Adipose tissue (tissue), 3 donors: Measurements from ENCODE around the gene GRB10. TPM values are rescaled to one million over a fixed set of nuclear protein-coding genes. Genes with fewer than 3 reads are reported as not detected.
"Not testable (repeated sequence)": the region's sequence is repeated elsewhere in the genome, so short reads cannot be mapped to it uniquely, and the experiment has no call there.

ENCODE experiments used
- H3K27ac ChIP-seq: one replicate; pipeline ENCODE4 v1.5.1; 2013; ENCODE audit warnings: low read depth, low read length
- WGBS, 3 donors: extraction: QIAGEN DNeasy Blood & Tissue Kit; methylation state at CpG; one replicate each; pipeline ENCODE4 v1.1.7; 2013; 5-methylcytosine and 5-hydroxymethylcytosine counted together
- polyA plus RNA-seq, 3 donors: library from polyadenylated mRNA; stranded (reverse); fragments of 200-250 nt; gene quantifications; one replicate each; pipeline ENCODE4 v1.2.3, GENCODE V29; 2013
- donor health status: healthy with polysubstance abuse.
- donor health status: Bipolar disorder and iron deficiency.
- donor health status: healthy.

The GRB10 gene
- polyA plus RNA-seq, 3 donors, result 25.6 to 61.6 (median 26.1) TPM

- 54 to 89% (median 88%) methylated on average over 12 of the region's 12 CpGs for WGBS, 3 donors
- H3K27ac ChIP-seq, result no peak overlapping the region
Measured at GRCh38 chr7:50783801-50784507, 1.3 kb upstream of the GRB10 start.

- H3K27ac ChIP-seq, result no peak overlapping the region
- 37 to 65% (median 63%) methylated on average over 7 of the region's 7 CpGs for WGBS, 3 donors
Measured at GRCh38 chr7:50783303-50783702, 607 bp upstream of the GRB10 start.

GRCh38 chr7:50781381-50782293 lies 1.1 kb downstream of the GRB10 start:
- WGBS, 3 donors, result 33 to 62% (median 58%) methylated on average over 42 to 49 of the region's 49 CpGs
- no peak overlapping the region for H3K27ac ChIP-seq

GRCh38 chr7:50780436-50780835 lies 2.3 kb downstream of the GRB10 start:
- WGBS, 3 donors, result 56 to 100% (median 93%) methylated on average over 3 of the region's 3 CpGs
- H3K27ac ChIP-seq, result no peak overlapping the region

GRCh38 chr7:50779427-50779826 lies 3.3 kb downstream of the GRB10 start:
- H3K27ac ChIP-seq, result no peak overlapping the region
- WGBS, 3 donors, result 55 to 98% (median 94%) methylated on average over 3 of the region's 3 CpGs

GRCh38 chr7:50778189-50778588 lies 4.5 kb downstream of the GRB10 start:
- H3K27ac ChIP-seq, result no peak overlapping the region

- H3K27ac ChIP-seq, result no peak overlapping the region
- WGBS, 3 donors, result 27 to 75% (median 65%) methylated on average over 1 of the region's 1 CpG
Measured at GRCh38 chr7:50775836-50776235, 6.9 kb downstream of the GRB10 start.

- H3K27ac ChIP-seq, result no peak overlapping the region
- 42 to 93% (median 90%) methylated on average over 3 of the region's 3 CpGs for WGBS, 3 donors
Measured at GRCh38 chr7:50775231-50775630, 7.5 kb downstream of the GRB10 start.

GRCh38 chr7:50774319-50774718 lies 8.4 kb downstream of the GRB10 start:
- 88 to 95% (median 89%) methylated on average over 1 of the region's 1 CpG for WGBS, 3 donors
- no peak overlapping the region for H3K27ac ChIP-seq

- WGBS, 3 donors, result 47 to 70% (median 65%) methylated on average over 2 of the region's 4 CpGs
- H3K27ac ChIP-seq, result not testable (repeated sequence)
Measured at GRCh38 chr7:50773071-50773470, 9.6 kb downstream of the GRB10 start.

GRCh38 chr7:50771120-50772002 lies 11.3 kb downstream of the GRB10 start:
- no peak overlapping the region for H3K27ac ChIP-seq
- 33 to 85% (median 75%) methylated on average over 9 of the region's 9 CpGs for WGBS, 3 donors

GRCh38 chr7:50768485-50769474 lies 13.9 kb downstream of the GRB10 start:
- 68 to 86% (median 80%) methylated on average over 10 of the region's 10 CpGs for WGBS, 3 donors
- H3K27ac ChIP-seq, result no peak overlapping the region

- H3K27ac ChIP-seq, result no peak overlapping the region
- 43 to 50% (median 47%) methylated on average over 2 of the region's 2 CpGs for WGBS, 3 donors
Measured at GRCh38 chr7:50766849-50767207, 15.9 kb downstream of the GRB10 start.

- H3K27ac ChIP-seq, result no peak overlapping the region
- 51 to 60% (median 59%) methylated on average over 5 of the region's 5 CpGs for whole genome bisulfite sequencing, 3 donors
Measured at GRCh38 chr7:50766106-50766848, 16.4 kb downstream of the GRB10 start.

- H3K27ac ChIP-seq, result no peak overlapping the region
- 78 to 84% (median 80%) methylated on average over 2 of the region's 2 CpGs for WGBS, 3 donors
Measured at GRCh38 chr7:50762337-50762736, 20.4 kb downstream of the GRB10 start.

- H3K27ac ChIP-seq, result no peak overlapping the region
- 51 to 55% (median 51%) methylated on average over 7 of the region's 7 CpGs for WGBS, 3 donors
Measured at GRCh38 chr7:50761713-50762112, 21.0 kb downstream of the GRB10 start.
